Effector memory CD8-positive, alpha-beta T cell (primary cell): Measurements from ENCODE around the gene GDF11.
A peak's percentile ranks its signal among the peaks of the same experiment; 100 is the strongest.

Experiments
- ATAC-seq: fragments of 150-1000 bp; cut with Tn5 transposase; replicated peaks from 2 replicates; pipeline ENCODE4 v1.10.0; 2021; ENCODE audit warnings: mild to moderate bottlenecking, moderate library complexity
- DNase-seq, 3 experiments: peaks; one replicate each; pipeline ENCODE4 v3.0.0; 2021
- H3K27ac Mint-ChIP-seq, 2 donors: one replicate each; pipeline ENCODE4 v1.8.0; 2022; ENCODE audit warnings: mild to moderate bottlenecking in 2 of 2, mixed read lengths in 2 of 2, moderate library complexity in 2 of 2
- H3K27me3 Mint-ChIP-seq, 2 donors: one replicate each; pipeline ENCODE4 v1.8.0; 2022; ENCODE audit warnings: mixed read lengths in 2 of 2
- H3K36me3 Mint-ChIP-seq: one replicate; pipeline ENCODE4 v1.8.0; 2022; ENCODE audit warnings: mild to moderate bottlenecking, moderate library complexity, mixed read lengths; ENCODE audit not compliant: insufficient read depth
- H3K4me1 Mint-ChIP-seq, 2 donors: one replicate each; pipeline ENCODE4 v1.8.0; 2022; ENCODE audit warnings: low read depth in 2 of 2, mixed read lengths in 2 of 2
- H3K4me3 Mint-ChIP-seq, 2 donors: one replicate each; pipeline ENCODE4 v1.8.0; 2022; ENCODE audit warnings: mild to moderate bottlenecking in 2 of 2, mixed read lengths in 2 of 2, moderate library complexity in 2 of 2
- H3K9me3 Mint-ChIP-seq, 2 donors: one replicate each; pipeline ENCODE4 v1.8.0; 2022; ENCODE audit warnings: mixed read lengths in 2 of 2

GDF11 gene

GRCh38 chr12:55733858-55734257, 9.1 kb upstream of the GDF11 start:
- no peaks in the 10 kb centered on the region for H3K27me3 Mint-ChIP-seq
- H3K9me3 Mint-ChIP-seq: no peaks in the 10 kb centered on the region
- no peak overlapping the region for H3K27ac Mint-ChIP-seq
- H3K4me3 Mint-ChIP-seq: no peak overlapping the region
- H3K36me3 Mint-ChIP-seq: peaks cover 14% of the 10 kb centered on the region
- peaks cover 34 to 43% of the 10 kb centered on the region in 2 donors for H3K4me1 Mint-ChIP-seq
- DNase-seq (no peak), ATAC-seq (no peak)

GRCh38 chr12:55734595-55734994, 8.3 kb upstream of the GDF11 start:
- H3K36me3 Mint-ChIP-seq: peaks cover 8% of the 10 kb centered on the region
- H3K4me3 Mint-ChIP-seq: no peak overlapping the region
- H3K4me1 Mint-ChIP-seq: peaks cover 32 to 41% of the 10 kb centered on the region in 2 donors
- no peaks in the 10 kb centered on the region for H3K27me3 Mint-ChIP-seq
- DNase-seq (no peak), ATAC-seq (no peak)
- H3K9me3 Mint-ChIP-seq: no peaks in the 10 kb centered on the region
- peak overlapping the region in 1 of 2 donors; percentile 41 for H3K27ac Mint-ChIP-seq

GRCh38 chr12:55736076-55736475, 6.8 kb upstream of the GDF11 start:
- peaks cover 5% of the 10 kb centered on the region for H3K36me3 Mint-ChIP-seq
- H3K27ac Mint-ChIP-seq: no peak overlapping the region
- ATAC-seq: no peak

GRCh38 chr12:55736780-55737580, 5.9 kb upstream of the GDF11 start:
- ATAC-seq: peak; percentile 38
- H3K4me1 Mint-ChIP-seq: peaks cover 17 to 29% of the 10 kb centered on the region in 2 donors
- H3K27me3 Mint-ChIP-seq: no peaks in the 10 kb centered on the region
- H3K9me3 Mint-ChIP-seq: no peaks in the 10 kb centered on the region
- H3K36me3 Mint-ChIP-seq: peaks cover 5% of the 10 kb centered on the region
- peak overlapping the region; percentile 54 to 78 for H3K4me3 Mint-ChIP-seq
- H3K27ac Mint-ChIP-seq: peak overlapping the region; percentile 44 to 82
- peak; percentile 27 to 50 (median 33) for DNase-seq

More at GRCh38 chr12:55736076-55736475, 6.8 kb upstream of the GDF11 start:
- H3K27me3 Mint-ChIP-seq: no peaks in the 10 kb centered on the region
- H3K4me3 Mint-ChIP-seq: no peak overlapping the region
- peaks cover 17 to 27% of the 10 kb centered on the region in 2 donors for H3K4me1 Mint-ChIP-seq
- no peaks in the 10 kb centered on the region for H3K9me3 Mint-ChIP-seq
- DNase-seq: no peak

DNA sequence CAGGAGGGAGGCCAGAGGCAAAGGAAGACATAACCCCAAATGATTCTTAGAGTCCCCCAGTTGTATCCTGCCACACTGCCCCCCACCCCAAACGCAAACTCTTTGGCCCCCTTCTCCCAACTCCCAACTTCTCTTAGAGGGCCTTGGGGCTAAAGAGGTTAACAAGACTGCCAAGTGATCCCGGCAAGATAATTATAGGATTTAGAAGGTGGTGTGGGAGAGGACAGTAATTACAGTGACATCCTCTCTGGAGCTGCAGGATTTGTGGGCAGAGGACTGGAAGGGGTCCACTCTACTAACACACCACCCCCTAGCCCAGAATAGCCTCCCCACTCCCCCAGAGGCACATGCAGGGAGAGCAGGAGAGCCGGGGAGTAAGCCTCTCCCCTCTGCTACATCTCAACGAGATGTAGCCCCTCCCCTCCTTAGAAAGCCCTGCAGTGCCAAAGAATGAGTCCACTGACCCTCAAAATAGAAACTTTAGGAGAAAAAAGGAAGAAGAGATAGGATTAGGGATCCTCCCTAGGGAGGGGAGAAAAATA, 5.3 kb upstream of the GDF11 start:
- H3K27me3 Mint-ChIP-seq: no peaks in the 10 kb centered on the region
- H3K27ac Mint-ChIP-seq: peak overlapping the region; percentile 44 to 82
- no peak for DNase-seq
- peak overlapping the region; percentile 78 to 84 for H3K4me3 Mint-ChIP-seq
- peaks cover 17 to 32% of the 10 kb centered on the region in 2 donors for H3K4me1 Mint-ChIP-seq
- no peaks in the 10 kb centered on the region for H3K9me3 Mint-ChIP-seq
- no peak for ATAC-seq
- peaks cover 8% of the 10 kb centered on the region for H3K36me3 Mint-ChIP-seq

GRCh38 chr12:55738123-55739024, 4.5 kb upstream of the GDF11 start:
- DNase-seq: peak; percentile 89 to 92 (median 90)
- Mint-ChIP-seq H3K27ac (peak overlapping the region; percentile 44 to 82), H3K4me1 (peaks cover 17 to 34% of the 10 kb centered on the region in 2 donors)

DNA sequence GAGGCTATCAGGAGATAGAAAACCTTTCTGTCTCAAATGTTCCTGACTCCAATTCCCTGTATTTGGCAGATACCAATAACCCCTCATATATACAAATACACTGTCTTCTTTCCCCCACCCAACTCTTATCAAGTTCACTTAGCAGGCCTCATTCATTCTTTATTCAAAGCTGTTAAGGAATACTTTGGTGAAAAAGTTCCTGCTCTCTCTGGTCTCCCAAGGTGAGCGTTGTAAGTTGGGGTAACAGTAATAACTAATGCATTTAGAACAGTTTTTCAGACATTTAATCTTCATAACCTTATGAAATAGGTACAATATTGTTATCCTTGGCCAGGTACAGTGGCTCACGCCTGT, 3.9 kb upstream of the GDF11 start:
- ATAC-seq (no peak), DNase-seq (no peak)
- Mint-ChIP-seq H3K27me3 (no peaks in the 10 kb centered on the region), H3K27ac (no peak overlapping the region), H3K9me3 (no peaks in the 10 kb centered on the region), H3K4me1 (peaks cover 18 to 39% of the 10 kb centered on the region in 2 donors), H3K4me3 (peak overlapping the region; percentile 78 to 84), H3K36me3 (peaks cover 8% of the 10 kb centered on the region)

More at GRCh38 chr12:55738123-55739024, 4.5 kb upstream of the GDF11 start:
- H3K9me3 Mint-ChIP-seq: no peaks in the 10 kb centered on the region
- peaks cover 8% of the 10 kb centered on the region for H3K36me3 Mint-ChIP-seq
- ATAC-seq: peak; percentile 66
- no peaks in the 10 kb centered on the region for H3K27me3 Mint-ChIP-seq
- peak overlapping the region; percentile 78 to 84 for H3K4me3 Mint-ChIP-seq

- DNase-seq (no peak), ATAC-seq (no peak)
- Mint-ChIP-seq H3K9me3 (no peaks in the 10 kb centered on the region), H3K36me3 (peaks cover 12% of the 10 kb centered on the region), H3K4me1 (peaks cover 32 to 50% of the 10 kb centered on the region in 2 donors), H3K27ac (peak overlapping the region; percentile 52 to 94), H3K27me3 (no peaks in the 10 kb centered on the region), H3K4me3 (peak overlapping the region; percentile 70 to 88)
Observed at GRCh38 chr12:55741931-55742680, 816 bp upstream of the GDF11 start.

- Mint-ChIP-seq H3K36me3 (peaks cover 7% of the 10 kb centered on the region), H3K27ac (peak overlapping the region; percentile 52 to 62), H3K4me3 (peak overlapping the region; percentile 88 to 90), H3K27me3 (no peaks in the 10 kb centered on the region), H3K9me3 (no peaks in the 10 kb centered on the region), H3K4me1 (peaks cover 20 to 35% of the 10 kb centered on the region in 2 donors)
- DNase-seq (peak; percentile 32 to 40 (median 37)), ATAC-seq (peak; percentile 63)
Observed at GRCh38 chr12:55743406-55744339, 751 bp downstream of the GDF11 start.

- Mint-ChIP-seq H3K27me3 (no peaks in the 10 kb centered on the region), H3K9me3 (no peaks in the 10 kb centered on the region), H3K27ac (peak overlapping the region; percentile 52 to 62), H3K36me3 (peaks cover 7% of the 10 kb centered on the region), H3K4me3 (peak overlapping the region; percentile 88 to 90), H3K4me1 (peaks cover 20 to 30% of the 10 kb centered on the region in 2 donors)
- DNase-seq (no peak), ATAC-seq (no peak)
Observed at GRCh38 chr12:55744340-55745030, 1.6 kb downstream of the GDF11 start.

- Mint-ChIP-seq H3K4me3 (peak overlapping the region; percentile 23 to 88), H3K27ac (peak overlapping the region; percentile 52 to 62), H3K27me3 (no peaks in the 10 kb centered on the region), H3K36me3 (peaks cover 7% of the 10 kb centered on the region), H3K9me3 (no peaks in the 10 kb centered on the region), H3K4me1 (peaks cover 20 to 30% of the 10 kb centered on the region in 2 donors)
- no peak for DNase-seq
- ATAC-seq: no peak
Observed at GRCh38 chr12:55745361-55746173, 2.6 kb downstream of the GDF11 start.
